LNCaP clone FGC (cell line): ENCODE data around the gene CSRP1.

Experiments
- DNase-seq: peaks from one replicate; pipeline ENCODE4 v3.0.0-alpha.2; 2011; ENCODE audit warnings: low read depth
- H3K4me3 ChIP-seq: 2 replicates; pipeline ENCODE4 v1.5.1; 2011; ENCODE audit warnings: mild to moderate bottlenecking, low read depth, low read length, control low read depth
- CTCF ChIP-seq: IDR thresholded peaks from 2 replicates; pipeline ENCODE4 v1.5.1; 2012; ENCODE audit warnings: mild to moderate bottlenecking; ENCODE audit not compliant: control insufficient read depth, insufficient read depth; ENCODE audit errors: extremely low read depth

CSRP1 gene

GRCh38 chr1:201504799-201505502, 2.0 kb downstream of the CSRP1 start:
- peak overlapping the region; percentile 81 for H3K4me3 ChIP-seq
- no peak for TF ChIP-seq CTCF
- no peak for DNase-seq

- no peak overlapping the region for H3K4me3 ChIP-seq
- no peak for TF ChIP-seq CTCF
- no peak for DNase-seq
Measured at GRCh38 chr1:201504179-201504631, 2.7 kb downstream of the CSRP1 start.

- H3K4me3 ChIP-seq = no peak overlapping the region
- no peak for TF ChIP-seq CTCF
Measured at GRCh38 chr1:201503397-201504176, 3.3 kb downstream of the CSRP1 start.

GRCh38 chr1:201502511-201502857, 4.4 kb downstream of the CSRP1 start:
- H3K4me3 ChIP-seq = no peak overlapping the region
- TF ChIP-seq CTCF = no peak
- no peak for DNase-seq

More at GRCh38 chr1:201503397-201504176, 3.3 kb downstream of the CSRP1 start:
- no peak for DNase-seq

GRCh38 chr1:201501812-201502510, 5.0 kb downstream of the CSRP1 start:
- DNase-seq = peak; percentile 56
- no peak overlapping the region for H3K4me3 ChIP-seq
- no peak for TF ChIP-seq CTCF

GRCh38 chr1:201501144-201501543, 5.8 kb downstream of the CSRP1 start:
- DNase-seq = no peak
- H3K4me3 ChIP-seq = no peak overlapping the region
- TF ChIP-seq CTCF = no peak
